Stimulated activated CD8-positive, alpha-beta memory T cell treated with anti-CD3 and anti-CD28 coated beads, Interleukin-12 subunit alpha, Interleukin-12 subunit beta, amount 100 ng/mL, for 4 hours (primary cell): Measurements from ENCODE around the gene CMIP.
"Not testable (repeated sequence)": the region's sequence is repeated elsewhere in the genome, so short reads cannot be mapped to it uniquely, and the experiment has no call there.

ENCODE experiments used
- DNase-seq: peaks from one replicate; pipeline ENCODE4 v3.0.0-alpha.2; 2020; ENCODE audit warnings: low read depth

CMIP gene

DNA sequence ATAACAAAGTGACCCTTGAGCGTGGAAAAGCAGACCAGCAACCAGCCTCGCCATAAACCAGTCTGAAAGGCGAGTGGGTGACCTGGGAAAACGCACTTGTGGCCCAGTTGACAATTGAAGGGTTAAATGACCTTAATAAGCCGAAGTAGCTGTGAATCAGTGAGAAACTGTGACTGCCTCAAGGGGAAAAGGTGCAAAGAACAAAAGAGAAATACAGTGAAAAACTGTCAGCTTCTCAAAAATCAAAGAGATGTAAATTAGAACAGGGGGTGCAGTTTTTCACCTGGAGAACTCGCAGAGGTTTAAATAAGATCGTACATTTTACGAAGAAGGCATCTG, 124.1 kb downstream of the CMIP start:
- no peak for DNase-seq

DNA sequence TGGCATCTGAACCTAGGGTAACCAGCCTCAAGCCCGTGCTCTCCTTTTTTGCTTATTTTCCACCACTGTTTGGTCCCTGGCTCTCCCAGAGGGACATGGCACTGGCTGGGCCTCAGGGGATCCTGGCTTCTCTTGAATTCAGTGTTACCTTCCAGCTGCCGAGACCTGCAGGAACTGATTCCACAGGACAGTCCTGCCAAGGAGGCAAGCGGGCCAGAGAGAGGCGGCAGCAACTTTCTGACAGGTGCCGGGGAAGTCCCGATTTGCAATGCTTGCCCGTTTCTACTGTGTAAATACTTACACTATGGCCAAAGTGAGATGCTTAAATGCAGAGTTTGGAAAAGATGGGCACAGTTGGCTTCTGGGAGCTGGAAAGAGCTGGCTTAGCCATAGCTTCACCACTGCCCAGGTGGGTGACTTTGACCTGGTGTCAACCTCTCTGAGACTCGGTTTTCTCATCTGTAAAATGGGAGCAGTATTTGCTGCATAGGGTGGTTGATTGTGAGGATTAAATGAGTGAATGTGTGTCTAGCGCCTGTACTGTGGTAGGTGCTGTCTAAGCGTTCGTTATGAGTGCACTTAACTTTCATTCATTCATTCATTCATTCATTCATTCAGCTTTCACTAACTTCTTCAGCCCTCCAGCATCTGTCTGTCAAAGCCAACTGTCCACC, 124.9 kb downstream of the CMIP start:
- no peak for DNase-seq

DNA sequence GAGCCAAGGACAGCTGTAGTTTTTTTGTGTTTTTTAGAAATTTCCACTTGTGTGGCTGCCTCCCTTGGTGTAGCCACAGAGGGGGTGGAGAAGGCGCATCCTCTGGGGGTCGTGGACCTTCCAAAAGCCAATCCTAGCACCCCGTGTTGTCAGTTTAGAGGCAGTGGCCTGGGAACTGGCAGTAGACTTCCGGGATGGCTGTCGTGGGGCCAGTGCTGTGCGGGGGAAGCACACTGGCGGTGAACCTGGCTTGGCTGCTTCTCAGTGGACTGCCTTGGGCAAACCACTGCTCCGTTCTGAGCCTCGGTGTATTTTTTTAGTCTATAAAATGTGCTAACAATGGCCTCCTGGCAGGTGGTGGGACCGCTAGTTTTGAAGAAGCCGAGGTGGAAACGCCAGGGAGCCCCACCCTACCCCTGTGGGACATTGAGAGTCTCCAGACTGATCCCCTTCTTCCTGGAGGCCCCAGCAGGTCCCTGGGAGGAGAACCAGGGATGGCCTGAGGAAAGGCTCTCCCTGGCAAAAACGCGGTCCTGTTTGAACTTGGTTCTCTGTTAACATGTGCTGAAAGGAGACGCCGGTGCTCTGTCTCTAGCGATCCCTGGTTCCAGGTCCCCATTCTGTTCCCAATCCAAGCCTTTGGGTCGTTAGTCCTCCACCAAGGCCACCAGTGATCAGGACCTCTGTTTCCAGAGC, 125.7 kb downstream of the CMIP start:
- DNase-seq: no peak

DNA sequence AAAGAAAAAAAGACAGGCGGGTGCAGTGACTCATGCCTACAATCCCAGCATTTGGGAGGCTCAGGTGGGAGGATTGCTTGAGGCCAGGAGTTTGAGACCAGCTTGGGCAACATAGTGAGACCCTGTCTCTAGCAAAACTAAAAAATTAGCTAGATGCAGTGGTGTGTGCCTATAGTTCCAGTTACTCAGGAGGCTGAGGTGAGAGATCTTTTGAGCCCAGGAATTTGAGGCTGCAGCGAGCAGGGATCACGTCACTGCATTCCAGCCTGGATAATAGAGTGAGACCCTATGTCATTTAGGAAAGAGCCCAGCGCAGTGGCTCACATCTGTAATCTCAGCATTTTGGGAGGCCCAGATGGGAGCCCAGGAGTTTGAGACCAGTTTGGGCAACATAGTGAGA, 126.6 kb downstream of the CMIP start:
- no peak for DNase-seq

DNA sequence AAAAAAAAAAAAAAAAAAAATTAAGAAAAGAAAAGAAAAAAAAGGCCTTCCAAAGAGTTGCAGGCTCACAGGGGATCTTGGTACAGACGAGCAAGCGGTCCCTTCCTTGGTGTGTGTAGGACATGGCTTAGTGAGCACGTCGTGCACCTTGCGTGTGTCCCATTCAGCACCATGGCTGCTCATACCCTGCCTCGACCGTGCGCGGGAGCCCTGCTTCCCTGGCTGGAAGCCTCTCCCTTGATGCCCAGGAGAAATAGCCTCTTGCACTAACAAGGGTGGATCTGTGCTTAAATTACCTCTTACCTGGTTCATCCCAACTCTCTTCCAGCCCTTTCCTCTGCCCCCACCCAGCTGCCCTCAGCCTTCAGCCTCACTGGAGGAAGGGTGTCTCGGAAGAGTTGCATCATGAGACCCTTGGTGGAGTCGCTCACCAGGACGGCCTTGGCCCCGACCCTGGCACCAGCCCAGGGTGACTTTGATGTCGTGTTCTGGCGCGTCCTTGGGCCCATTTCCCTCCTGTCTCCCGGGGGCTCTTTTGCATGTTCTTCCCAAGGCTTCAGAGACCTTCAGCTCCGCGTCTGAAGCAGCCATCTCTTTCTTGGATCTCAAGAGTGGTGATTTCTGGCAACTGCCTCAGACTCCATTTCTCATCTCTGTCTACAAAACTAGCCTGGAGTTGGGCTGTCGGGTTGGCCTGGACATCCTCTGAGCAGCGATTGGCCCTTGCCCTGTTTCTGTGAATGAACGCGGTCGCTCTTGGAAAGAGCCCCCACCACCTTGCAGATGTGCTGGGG, 127.2 kb downstream of the CMIP start:
- no peak for DNase-seq

DNA sequence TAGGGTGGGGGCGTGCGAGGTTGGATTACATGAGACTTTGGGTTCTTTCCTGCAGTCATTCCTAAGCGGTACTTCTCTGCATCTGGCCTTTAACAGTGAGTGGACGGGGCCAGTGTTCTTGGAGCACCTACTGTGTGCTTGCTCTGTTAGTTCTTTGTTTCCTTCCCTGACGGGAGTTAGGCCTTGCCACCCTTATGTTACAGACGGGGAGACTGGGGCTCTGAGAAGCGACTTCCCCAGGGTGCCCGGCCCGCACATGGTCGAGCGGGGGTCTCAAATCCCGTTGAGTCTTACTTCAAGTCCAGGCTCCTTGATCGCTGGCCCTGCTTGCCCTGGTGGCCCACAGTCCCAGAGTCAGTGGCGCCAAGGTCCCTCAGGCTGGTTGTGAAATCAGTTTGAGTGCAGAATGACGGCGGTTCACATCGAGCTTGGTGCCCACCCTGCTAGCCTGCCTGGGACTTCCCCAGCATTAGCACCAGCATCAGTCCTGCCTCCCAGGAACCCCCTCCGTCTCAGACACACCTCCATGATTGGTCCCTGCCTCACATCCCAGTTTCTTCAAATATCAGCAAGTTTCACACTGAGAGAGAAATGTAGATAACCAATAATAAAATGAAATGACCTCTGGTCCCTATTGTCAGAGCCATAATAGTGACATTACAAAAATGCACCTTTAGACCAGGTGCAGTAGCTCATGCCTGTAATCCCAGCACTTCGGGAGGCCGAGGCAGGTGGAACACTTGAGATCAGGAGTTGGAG, 128.0 kb downstream of the CMIP start:
- DNase-seq: no peak

DNA sequence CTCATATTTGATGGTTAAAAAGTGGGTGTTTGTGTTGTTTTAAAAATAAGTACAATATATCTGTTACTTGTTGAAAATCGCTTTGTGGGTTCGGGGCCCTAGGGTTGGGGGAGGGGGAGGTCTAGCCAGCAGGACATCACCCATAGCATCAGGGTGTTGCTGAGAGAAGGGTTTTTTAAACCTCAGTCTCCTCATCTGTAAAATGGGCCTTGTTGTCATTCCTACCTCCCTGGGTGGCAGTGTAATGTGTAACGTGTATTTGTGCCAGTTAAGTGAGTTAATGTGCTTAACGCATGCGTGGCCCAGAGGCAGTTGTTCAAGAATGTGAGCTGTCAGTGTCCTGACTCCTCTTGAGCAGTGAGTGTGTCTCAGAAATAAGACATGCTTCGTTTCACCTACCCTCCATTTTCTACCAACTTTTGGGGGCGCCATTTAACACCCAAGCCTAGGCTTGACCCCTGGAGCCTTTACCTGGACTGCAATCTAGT, 129.0 kb downstream of the CMIP start:
- DNase-seq: no peak

DNA sequence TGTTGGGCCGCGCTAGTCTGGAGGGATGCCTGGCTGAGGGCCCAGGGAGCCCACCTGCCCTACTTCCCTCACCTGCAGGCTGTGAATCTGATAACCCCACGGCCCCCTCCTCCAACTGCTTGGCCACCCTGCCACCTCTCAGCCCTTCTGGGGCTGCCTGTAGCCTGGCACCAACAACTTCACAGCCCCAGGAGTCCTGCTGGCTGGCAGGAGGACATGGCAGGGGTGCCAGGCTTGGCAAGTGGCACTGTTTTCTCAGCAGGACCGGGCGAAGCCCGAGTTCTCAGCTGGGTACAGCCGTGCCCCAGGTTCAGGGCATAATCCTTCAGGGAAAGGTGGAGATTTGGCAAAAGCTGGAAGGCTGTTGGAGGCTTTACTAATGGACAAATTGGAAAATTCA, 129.6 kb downstream of the CMIP start:
- DNase-seq: no peak

DNA sequence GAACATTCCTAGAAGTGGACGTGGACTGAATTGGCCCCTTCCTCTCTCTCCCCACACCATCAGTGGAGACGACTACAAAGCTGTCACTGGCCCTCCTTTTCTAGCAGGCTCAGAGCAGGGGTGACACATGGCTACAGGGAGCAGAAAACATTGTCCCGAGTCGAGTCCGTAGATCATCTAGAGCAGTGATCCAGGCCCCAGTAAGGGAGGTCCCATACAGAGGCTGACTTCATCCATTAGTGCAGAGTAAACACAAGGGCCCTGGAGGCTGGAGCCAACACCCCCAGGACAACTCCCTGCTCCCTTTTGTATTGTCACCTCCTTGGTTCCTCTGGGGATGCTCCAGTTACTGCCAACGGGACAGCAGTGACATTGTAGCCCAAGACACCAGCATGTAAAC, 130.7 kb downstream of the CMIP start:
- DNase-seq: no peak

DNA sequence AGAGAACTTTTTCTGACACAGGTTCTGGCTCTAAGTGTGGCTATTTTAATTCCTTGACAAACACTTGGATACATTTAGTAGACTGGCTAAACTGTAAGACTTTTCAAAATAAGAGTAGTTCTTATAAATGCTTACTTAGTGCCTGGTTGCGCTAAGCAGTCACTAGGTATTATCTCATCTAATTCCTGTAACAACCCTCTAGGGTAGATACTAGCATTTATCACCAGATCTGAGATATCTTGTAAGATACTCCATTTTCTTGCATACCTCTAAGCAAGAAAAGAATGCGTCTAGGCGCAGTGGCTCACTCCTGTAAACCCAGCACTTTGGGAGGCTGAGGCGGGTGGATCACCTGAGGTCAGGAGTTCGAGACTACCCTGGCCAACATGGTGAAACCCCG, 131.2 kb downstream of the CMIP start:
- no peak for DNase-seq

DNA sequence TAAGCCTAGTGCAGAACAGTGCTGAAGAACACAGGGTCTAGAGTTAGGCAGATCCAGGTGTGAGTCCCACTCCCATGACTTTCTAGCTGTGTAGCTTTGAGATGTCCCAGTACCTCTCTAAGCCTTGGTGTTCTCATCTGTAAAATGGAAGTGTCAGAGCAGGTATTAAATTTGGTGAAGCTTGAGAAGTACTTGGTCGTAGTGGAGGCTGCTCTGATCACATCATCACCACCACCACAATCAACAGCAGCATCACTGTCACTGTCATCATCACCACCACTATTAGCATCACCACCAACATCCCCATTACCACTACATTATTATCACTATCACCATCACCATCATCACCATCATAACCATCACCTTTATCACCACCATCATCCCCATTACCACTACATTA, 132.1 kb downstream of the CMIP start:
- no peak for DNase-seq

DNA sequence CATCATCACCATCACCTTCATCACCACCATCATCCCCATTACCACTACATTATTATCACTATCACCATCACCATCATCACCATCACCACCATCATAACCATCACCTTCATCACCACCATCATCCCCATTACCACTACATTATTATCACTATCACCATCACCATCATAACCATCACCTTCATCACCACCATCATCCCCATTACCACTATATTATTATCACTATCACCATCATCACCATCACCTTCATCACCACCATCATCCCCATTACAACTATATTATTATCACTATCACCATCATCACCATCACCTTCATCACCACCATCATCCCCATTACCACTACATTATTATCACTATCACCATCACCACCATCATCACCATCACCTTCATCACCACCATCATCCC, 132.7 kb downstream of the CMIP start:
- not testable (repeated sequence) for DNase-seq

DNA sequence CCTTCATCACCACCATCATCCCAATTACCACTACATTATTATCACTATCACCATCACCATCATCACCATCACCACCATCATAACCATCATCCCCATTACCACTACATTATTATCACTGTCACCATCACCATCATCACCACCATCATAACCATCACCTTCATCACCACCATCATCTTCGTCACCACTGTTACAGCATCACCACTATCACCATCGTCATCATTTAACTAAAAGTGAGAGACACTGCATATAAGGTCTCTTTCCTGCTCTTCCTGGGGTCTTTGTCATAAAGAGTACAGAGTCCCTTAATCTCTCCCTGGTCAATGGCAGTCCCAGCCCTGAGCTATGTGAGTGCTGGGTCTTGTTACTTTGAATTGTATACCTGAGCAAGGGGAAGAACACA, 133.5 kb downstream of the CMIP start:
- no peak for DNase-seq

DNA sequence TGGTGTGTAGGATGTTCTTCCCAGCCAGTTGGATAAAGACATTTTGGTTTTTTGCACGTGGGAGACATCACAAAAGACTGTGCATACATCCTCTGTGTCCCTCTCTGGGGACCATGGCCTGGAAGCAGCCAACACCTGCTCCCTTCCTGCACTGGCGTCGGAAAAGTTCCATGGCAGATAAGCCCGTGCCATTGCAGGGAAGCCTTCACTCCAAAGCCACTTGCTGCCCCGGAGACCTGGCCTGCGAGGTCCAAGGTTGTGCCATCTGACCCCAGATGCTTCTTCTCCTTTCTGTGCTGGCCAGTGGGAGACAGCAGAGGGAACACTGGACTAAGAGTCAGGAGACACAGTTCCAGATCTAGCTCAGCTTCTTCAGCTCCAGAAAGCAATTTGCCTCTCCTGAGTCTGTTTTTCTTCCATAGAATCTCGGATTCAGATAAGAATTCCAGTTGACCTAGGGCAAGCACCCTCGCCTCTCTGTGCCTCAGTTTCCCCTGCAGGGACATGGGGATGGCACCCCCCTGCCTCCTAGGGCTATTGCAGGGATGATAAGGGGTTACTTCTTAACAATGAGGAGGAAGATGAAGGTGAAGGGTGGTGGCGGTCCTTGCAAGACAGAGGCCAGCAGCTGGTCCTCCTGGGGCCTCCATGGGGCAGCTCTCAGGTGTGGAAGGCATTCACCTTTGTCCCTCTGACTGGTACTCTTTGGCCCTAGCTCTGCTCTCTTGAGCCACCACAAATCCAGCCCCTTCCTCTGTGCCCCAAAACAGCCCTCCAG, 134.2 kb downstream of the CMIP start:
- no peak for DNase-seq

DNA sequence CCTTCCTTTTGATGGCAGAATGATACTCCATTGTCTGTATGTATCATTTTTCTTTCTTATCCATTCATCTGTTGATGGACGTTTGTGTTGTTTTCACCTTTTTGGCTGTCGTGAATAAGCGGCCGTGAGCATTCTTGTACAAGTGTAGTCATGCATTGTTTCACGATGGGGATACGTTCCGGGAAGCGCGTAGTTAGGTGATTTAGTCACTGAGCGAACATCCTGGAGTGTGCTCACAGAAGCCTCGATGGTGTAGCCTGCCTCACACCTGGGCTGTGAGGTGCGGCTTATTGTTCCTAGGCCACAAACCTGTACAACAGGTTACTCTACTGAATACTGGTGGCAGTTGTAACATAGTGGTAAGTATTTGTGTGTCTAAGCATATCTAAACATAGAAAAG, 136.5 kb downstream of the CMIP start:
- DNase-seq: no peak

DNA sequence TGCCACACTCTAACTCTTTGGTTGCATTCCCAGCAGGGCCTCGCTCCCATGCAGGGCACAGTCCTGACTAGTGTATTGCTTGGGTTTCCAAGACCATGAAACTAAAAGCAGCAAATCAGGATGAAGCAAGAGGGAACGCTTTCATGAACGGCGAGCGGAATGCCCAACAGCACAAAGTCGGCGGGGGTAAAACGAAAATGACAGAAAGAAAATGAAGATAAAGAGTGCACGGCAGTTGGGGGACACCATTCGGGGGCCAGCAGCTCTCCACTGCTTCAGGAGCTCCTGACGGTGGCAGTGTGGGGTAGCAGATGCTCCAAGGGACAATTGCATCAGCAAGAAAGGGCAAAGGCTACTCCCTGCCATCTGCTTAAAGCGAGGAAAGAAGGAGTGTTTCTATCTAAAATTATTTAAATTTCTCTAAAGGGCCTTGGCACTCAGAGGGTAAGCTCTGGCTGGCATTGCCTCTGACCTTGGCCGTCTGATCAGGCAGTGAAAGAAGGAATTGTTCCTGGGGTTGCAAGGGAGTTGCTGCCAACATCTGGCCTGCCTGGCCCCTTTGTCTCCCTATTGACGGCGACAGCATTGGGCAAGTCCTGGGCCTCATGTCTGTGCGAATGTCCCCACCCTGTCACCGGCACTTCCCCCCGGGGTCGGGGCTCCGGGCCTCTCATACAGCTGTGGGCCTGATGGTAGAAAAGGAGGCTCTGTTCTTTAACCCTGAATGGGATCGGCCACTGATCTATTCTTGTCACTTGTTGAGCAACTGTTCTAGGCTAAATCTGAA, 138.2 kb downstream of the CMIP start:
- no peak for DNase-seq

DNA sequence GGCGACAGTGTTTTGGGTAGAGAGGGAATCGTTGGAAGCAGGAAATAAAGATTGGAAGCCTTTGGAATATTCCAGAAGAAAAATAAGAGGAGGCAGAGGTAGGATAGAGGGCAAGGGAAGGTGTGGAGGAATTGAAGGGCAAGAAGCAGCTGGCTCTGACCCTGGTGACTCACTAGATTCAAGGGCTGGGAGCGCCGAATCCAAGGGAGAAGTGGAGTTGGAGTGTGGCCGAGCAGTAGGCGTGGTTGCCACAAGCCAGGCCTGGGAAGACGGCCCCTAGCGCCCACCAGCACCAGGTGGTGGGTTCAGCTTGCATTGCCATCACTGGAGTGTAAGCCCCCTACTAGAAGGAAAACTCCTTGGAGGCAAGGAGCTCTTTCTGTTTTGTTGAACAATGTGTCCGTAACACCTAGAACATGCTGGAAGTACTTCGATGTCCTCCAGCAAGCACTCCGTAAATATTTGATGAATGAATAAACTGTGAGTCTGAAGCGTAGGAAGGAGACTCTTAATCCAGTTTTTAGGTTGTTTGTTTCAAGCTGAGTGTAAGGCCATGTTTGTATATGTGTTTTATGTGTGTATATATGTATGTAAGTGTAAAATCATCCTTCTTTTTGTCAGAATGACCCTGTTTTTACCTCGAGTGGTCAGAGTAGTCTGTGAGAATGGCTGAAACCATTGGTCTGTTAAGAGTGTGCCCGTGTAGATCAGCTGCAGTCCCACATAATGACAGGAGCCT, 139.5 kb downstream of the CMIP start:
- DNase-seq: no peak

DNA sequence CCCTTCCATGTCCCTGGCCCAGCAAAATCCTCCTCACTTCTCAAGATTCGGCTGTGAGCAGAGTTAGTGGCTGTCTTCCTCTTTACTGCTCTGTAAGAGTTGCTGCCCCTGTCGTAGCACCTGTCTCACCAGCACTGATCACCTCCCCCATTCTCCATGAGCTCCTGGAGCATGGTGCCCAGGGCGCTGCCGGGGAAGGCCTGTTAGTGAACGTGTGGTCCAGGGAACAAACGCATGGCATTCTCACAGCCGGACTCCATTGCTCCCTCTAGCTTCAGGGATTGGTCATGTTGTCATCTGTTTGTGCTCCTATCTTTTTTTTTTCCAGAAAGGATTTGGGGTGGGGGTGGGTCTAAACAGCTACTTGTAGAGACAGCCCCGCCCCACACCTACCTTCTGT, 141.2 kb downstream of the CMIP start:
- DNase-seq: no peak

DNA sequence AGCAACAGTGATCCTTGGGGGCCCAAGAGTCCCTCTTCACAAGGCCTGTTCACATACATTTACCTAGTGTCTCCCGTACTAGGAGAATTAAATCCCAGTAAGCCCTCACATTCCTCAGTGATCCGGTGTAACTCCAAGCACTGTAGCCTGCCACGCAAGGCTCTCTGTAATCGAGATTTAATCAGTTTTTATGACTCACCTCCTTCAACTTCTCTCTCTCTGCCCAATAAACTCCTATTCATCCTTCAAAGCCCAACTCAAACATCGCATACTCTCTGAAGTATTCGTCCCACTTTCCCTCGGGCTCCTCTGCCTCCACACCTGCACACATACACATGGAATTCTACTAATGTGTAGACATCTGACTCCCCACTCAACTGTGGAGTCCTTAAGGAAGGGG, 141.8 kb downstream of the CMIP start:
- no peak for DNase-seq

DNA sequence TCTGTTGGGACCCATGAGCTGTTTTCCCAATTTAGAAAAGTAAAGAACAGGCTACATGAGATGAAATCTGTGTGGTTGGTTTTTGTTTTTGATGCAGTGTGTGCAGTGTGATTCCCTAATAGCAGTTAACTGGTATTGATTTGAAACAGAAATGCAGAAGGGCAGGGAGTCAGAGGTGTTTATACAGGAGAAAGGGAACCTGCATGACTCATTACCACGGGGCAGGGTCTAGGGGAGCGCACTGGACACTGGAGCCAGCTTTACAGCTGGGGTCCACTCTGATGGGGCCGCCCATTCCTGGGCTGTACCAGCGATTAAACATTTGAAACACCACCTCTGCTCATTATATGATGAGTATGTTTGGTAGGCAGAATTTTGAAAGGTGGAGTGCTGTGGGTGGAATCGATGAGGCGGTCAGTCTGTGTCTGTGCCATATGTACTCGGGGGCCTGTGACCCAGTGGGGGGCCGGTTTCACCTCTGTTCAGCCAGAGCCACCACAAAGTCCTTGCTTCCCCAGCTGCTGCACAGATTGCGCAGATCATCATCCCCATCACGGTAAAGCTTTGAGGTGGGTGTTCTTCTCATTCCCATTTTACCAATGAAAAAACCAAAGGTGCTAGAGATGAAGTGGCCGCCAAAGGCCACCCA, 142.5 kb downstream of the CMIP start:
- no peak for DNase-seq
